ENCODE results near the gene MARCO.
"Not testable (repeated sequence)": the region's sequence is repeated elsewhere in the genome, so short reads cannot be mapped to it uniquely, and the experiment has no call there.

The MARCO gene

DNA sequence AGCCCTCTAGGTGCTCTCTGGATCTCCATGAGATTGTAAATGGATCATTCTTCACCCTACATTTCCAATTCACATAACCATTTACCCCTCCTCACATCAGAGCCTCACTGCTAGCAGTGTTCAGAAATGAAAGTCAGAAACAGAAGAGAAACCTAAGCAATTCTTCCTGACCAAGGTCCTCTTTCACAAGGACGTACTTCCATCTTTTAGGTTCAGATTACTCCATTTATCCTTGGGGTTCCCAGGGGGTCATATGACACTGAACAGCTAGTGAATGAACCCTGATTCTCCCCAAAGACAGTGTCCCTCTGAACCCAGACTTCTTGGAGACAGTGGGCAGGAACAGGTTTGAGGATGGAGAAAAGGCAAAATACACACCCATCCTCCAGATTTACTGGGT is 12.9 kb upstream of the MARCO start:
- no peak for DNase-seq (ENCODE audit: low read depth)

DNA sequence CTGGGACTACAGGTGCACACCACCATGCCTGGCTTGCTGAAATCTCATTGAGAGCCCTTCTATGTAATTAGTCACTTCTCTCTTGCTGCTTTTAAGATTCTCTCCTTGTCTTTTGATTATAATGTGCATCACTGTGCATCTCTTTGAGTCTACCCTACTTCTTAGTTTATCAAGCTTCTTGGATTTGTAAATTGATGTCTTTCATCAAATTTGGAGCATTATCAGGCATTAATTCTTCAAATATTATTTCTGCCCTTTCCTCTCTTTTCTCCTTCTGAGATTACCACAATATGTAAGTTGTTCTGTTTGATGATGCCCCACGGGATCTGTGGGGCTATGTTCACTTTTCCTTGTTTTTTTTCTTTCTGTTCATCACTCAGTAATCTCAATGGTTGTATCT is 9.0 kb upstream of the MARCO start:
- no peak for DNase-seq (ENCODE audit: low read depth)

DNA sequence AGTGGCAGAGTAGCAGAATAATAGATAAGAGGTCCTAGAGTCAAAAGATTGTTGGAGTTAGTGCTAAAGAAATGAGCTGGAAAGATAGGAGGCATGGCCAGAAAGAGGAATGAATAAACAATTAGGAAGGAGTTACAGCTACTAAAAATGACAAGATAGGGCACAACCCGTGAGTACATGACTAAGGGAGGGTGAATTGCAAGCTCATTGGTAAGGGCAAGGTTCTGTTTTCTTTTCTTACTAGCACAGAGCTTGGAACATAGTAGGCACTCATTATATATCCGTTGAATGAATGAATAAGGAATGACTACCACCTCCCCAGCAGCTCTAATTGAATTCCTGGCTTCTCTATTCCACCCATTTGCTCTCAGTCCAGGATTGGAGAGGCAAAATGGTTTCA is 5.7 kb upstream of the MARCO start:
- DNase-seq (ENCODE audit: low read depth): no peak

DNA sequence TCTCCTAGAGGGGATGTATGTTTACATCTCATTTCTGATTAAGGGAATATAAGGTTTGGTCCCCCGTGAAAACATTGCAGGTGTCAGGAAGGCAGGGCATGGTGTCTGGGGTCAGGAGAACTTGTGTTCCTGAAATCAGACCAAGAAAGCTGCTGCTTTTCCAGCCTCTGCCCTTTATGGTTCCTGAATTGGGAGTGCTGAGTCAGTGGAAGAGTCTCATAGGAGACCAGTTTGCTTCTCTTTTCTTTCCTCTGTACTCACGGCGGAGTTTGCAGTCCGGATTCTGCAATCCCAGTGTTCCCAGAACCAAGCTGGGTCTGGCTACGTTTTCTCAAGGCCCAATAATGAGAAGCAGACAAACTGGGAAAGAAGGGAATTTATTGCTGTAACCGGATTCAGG is 5.1 kb upstream of the MARCO start:
- no peak for DNase-seq (ENCODE audit: low read depth)

DNA sequence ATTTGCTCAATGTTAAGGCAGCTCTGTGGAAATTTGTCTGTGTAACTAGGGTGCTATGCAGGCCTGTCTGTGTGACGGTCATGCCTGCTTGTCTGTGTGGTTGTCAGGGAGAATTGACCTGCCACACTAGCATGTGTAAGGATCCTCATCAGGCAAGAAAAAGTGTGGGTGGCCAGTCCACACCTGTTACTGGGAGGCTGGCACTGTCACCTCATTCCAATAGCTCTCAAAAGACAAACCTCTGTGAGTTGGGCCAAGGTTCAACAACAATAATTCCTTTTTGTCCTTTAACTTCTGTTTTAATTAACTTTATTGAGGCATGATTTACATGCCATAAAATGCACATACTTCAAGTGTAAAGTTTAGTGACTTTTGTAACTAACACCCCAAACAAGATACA is 4.2 kb upstream of the MARCO start:
- no peak for DNase-seq (ENCODE audit: low read depth)

DNA sequence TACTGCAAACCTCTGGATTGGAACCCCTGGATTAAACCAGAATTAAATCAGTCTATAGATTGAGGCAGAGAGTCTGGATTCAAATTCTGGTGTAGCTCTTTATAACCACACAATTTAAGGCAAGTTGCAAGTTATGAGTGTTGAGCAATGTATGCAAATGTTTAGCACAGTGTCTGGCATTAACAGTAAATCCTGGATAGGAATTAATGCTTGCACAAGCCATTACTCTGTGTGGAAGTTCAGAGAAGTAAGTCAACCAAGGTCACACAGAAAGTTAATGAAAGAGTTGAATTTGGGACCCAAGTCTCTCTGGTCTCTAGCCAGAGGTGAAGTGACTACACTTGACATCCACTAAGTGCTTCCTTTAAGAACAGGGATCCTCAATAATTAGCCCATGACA is 2.0 kb upstream of the MARCO start:
- no peak for DNase-seq (ENCODE audit: low read depth)

DNA sequence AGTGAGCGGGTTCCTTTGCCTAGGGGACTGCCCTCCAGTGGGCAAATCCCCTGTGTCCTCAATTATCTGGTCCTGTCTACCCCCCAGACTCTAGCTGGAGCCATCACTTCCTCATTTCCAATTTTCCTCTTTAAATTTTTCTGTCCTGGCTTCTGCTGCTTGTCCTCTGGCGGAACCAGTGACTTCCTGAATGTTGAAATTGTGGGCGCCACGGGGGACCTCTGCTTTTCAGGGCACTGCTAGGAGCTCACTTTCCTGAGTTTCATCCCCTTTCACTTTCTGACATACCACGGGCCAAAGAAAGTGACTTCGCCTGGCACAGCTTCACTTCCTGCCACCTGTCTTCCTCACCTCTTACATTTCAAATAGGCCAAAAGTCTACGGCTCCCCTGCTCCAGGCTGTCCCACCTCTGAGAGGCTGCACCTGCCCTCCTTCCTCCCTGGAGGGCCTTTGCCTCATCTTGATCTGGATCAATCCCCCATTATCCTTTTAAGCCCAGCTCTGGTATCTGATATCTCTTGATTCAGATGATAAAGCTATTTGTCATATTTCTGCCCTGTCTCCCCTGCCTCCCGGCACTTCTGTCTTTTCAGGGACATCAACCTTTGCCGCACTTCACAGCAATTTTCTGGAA is 1.4 kb upstream of the MARCO start:
- no peak for DNase-seq (ENCODE audit: low read depth)

DNA sequence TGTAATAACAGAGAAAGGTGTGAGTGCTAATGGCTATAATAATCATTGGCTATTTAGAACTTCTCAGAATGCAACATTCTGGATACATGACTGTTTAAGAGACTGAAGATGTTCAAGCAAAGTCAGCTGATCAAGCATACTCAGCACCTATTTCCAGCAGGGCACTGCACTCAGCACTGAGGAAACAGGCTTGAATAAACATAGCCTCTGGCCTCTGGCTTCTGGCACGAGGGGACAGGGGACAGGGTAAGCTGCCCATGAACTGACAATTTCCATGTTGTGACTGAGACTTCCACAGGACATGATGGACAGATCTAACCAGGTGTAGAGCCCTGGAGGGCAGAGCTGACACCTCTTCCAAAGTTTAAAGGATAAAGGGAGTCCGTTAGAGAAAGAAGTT is 1.3 kb downstream of the MARCO start:
- no peak for DNase-seq (ENCODE audit: low read depth)

DNA sequence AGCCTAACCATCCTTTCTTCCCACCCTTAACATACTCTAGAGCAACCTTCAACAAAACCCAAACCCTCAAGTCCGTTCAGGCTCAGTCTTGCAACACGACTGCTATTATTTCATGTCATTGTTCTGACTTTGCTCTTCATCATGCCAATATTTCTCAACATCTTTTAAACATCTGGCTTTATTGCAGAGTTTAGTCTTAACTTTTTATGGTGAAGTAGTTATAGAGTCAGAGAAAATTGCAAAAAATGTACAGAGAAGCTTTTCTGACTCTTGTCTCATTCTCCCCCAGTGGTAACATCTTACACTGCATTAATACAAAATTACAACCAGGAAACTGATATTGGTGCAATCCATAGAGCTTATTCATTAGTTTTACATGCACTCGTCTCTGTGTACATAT is 3.9 kb downstream of the MARCO start:
- no peak for DNase-seq (ENCODE audit: low read depth)

DNA sequence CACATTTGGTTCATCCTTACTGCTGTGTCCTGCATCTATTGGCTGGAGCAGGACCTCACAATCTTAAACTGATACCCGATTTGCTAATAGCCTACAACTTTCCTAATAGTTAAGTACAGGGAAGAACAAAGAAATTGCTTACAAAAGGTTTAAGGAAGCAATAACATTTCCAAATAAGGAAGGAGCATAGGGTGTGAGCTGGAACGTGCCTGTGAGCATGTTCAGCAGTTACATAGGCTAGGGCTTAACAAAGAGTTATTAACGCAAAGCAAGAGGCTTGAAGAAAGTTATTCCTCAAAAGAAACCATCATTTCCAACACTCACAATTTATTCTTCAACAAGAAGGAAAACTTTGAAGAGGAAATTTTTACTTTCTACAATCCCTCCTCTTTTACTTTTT is 6.3 kb downstream of the MARCO start:
- DNase-seq (ENCODE audit: low read depth): not testable (repeated sequence)

DNA sequence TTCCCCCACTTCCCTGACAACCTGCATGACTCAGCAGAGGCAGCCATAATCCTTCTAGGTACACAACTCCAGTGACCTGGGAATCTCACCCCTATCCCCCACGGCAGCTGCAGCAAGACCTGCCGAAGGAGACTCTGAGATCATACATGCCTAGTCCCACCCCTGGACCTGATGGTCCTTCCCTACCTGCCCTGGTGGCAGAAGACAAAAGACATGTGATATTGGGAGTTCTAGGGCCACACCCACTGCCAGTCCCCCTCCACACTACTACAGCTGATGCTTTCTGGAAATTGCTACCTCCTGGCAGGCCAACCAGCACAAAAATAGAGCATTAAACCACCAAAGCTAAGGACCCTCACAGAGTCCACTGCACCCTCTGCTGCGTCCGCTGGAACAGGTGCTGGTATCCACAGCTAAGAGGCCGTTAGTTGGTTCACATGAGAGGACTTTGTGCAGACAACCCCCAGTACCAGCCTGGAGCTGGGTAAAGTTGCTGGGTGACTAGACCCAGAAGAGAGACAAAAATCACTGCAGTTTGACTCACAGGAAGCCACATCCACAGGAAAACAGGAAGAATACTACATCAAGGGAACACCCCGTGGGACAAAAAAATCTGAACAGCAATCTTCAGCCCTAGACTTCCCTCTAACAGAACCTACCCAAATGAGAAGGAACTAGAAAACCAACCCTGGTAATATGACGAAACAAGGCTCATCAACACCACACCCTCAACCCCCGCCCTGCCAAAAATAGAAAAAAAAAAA is 12.5 kb downstream of the MARCO start:
- DNase-seq (ENCODE audit: low read depth): no peak

DNA sequence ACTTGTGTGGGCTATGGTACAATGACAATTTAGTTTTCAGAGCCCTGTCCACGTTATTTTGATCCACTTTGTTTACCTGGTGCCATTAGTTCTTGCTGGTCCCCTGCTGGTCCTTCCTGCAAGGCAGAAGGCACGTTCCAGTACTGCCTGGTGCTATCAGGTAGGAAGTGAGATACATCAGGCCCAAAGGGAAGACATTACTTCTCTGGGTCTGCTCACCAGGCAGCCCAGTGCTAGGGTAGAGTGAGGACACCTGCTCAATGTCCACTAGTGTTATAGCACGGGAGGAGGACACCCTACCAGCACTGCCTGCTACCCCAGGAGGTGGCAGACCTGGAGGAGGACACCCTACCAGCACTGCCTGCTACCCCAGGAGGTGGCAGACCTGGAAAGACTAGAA is 23.7 kb downstream of the MARCO start:
- DNase-seq (ENCODE audit: low read depth): no peak

DNA sequence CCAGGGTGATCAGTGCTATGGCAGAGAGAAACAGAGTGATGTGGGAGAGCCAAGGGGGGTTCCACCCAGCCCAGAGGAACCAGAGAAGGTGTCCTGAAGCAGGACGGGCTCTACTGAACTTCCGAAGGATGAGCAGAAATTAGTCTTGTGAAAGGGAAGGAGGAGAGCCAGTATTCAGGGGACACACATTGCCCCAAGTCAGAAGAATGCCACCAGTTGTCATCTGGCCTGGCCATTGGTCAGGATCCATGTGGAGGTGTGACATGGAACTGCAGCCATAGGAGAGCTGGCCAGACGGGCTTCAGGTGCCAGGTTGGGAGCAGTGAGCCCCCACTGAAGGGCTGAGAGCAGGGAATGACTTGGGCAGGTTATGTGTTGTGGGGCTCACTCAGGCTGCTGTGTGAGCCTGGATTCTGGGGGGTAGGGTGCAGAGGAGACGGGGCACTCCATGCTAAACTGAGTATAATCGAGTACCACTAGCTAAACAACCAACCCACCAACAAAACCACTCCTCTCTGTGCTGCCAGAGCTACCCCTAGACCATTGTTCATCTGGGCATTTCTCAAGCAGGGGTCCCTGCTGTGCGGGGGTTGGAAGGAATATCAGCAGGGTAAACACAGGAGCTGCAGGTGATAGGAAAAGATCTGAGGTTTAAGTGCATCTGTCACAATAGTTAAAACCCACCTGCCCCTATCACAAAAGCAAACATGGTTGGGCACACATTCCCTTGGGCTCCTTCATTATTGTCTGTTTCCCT is 25.3 kb downstream of the MARCO start:
- DNase-seq (ENCODE audit: low read depth): no peak

DNA sequence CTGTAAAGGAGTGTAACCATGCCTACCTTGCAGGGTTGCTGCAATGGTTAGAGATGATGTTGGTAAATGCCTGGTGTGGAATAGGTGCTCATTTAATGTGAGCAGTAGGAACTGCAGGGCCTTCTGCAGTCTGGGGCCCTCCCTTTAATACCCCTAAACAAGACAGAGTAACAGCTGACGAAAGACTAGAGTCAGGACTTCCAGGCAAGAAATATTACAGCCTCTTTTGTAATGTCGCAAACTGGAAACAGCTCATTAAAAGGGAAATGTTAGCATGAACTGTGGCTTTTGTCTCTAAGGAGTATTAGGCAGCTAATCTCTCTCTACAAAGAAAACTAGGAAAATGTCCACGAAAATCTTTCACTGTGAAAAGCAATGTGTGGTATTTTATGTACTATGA is 26.0 kb downstream of the MARCO start:
- no peak for DNase-seq (ENCODE audit: low read depth)

DNA sequence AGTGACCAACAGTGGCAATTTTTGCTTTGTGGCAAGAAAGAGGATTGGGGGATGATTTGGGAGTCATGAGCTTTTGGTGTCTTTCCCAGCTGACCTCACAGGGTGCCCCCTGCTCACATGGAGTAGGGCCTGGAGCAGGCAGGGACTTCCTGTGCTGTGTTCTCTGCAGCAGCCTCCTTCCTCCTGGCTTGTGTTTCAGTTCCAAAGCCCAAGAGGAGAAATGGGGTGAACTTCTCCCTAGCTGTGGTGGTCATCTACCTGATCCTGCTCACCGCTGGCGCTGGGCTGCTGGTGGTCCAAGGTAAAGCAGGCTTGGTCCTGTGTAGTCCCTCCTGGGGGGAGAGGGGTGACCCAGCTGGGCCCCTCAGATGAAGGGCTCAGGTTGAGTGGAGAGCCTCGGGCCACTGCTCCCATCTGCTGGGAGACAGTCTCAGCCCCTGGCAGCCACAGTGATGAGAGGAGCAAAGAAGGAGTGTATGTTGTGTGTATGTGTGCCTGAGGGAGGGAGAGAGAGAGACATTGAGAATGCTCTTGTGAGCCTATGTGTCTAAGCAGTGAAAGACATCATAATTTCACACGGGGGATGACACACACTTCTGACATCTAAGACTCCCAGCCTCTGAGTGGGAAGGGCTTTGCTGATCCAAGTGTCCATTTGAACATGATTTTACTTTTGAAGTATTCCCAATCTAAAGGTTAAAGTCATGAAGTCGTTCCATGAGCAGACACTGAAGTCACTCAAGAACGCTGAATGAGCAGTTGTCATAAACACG is 27.2 kb downstream of the MARCO start:
- no peak for DNase-seq (ENCODE audit: low read depth)

DNA sequence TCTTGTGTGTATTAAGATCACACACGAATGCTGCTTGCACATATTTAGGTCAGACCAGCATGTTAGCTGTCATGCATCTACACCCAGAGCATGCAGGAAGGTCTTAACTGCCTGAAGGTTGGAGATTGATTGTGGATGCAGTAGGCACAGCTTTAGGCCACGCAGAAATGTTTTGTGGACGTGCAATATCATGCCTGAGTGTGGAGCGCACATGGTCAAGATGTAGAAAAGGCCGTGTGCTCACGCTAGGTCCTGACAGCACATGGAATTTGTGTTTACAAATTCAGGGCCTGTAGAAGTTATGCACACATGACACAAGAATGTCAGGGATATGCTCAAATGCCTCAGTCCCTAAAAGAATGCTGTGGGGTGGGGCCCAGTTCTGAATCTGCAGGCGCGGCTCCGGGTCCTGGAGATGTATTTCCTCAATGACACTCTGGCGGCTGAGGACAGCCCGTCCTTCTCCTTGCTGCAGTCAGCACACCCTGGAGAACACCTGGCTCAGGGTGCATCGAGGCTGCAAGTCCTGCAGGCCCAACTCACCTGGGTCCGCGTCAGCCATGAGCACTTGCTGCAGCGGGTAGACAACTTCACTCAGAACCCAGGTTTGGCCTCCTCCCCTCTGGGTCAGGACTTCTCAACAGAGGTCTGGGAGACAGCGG is 27.9 kb downstream of the MARCO start:
- DNase-seq (ENCODE audit: low read depth): no peak

DNA sequence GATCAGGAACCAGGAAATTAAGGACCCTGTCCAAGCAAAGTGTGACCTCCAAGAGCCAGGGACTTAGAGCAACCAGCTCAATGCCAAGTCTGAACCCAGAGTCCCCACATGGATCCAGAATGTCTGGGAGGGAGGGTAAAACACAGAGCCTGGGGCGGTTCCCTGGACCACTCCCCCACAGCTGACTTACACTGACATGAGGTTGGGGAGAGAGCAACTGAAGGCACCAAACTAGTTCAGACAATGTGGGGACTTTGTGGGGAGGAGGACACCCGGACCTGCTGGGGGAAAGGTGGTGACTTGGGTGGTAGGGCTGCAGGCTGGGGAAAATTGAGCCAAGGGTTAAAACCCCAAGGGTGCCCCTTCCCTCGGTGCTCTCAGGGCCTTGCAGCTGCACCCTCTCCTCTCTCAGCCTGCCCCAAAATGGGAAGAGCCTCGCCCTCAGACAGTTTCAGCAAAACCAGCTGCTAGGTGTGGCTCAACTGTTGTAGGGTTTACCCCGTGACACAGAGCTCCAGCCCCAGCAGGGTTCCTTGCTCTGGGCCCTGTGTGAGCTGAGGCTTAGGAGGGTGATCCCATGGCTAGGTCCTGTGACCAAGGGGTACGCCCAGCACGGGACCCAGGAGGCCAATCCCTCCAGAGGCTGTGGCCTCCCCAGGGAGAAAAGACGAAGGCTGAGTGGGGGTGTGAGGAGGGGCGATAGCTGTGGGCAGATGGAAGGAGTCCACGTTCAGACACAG is 28.6 kb downstream of the MARCO start:
- no peak for DNase-seq (ENCODE audit: low read depth)

DNA sequence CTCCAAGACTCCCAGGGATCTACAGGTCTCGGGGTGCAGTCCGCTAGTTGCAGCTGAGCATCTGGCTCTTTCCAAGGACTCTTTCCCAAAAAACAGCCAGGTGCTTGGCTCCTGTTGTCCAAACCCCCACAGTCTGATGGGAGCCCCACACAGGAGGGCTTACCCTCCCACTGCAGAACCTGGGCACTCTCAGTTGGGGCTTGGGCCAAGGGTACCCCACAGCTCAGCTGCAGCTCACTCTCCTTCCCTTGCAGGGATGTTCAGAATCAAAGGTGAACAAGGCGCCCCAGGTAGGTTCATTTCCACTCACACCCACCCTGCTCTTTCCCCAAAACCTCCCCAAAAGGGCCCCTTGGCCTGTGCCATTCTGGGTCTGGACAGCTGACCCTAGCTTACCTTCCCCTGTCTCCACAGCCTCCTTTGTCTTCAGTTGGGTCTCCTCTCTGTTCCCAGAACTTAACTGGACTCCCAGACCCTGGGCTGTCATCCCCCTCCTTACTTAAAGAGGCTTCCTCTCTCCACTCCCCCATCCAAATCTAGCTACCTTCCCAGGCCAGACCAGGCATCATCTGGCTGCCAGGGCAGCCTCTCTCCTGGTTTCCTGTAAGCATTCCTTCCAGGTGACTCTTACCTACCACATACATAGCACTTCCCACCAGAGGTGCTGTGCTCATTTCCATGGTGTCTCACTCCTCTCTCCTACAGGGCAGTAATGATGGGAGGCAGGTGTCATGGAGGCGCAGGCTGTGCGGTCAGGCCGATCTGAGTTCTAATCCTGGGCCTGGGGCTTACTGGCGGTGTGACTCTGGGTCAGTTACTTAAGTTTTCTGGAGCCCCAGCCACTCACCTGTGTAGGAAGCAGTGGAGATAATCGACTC is 29.5 kb downstream of the MARCO start:
- DNase-seq (ENCODE audit: low read depth): no peak

DNA sequence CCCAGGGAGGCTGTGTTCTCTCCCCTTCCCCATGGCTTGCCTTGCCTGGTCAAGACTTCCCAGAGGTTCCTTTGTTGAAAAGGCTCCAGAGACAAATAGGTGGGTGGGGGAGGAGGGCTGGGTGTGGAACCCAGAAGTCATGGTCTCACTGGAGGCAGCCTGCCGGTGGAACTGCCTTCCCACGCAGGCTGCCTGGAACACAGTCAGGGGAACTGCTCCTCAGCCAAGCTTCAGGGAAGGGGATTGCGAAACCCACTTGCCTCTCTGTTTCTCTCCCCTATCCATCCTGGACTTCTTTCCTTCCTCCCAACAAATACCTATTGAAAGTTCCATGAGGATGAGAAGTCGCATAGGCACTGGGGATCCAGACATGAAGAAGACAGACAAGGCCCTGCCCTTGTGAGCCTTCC is 31.6 kb downstream of the MARCO start:
- no peak for DNase-seq (ENCODE audit: low read depth)
